ENCODE results near the gene RHBDL1.

Gene RHBDL1

GRCh38 chr16:662597-662996 is 12.9 kb upstream of the RHBDL1 start:
- H3K4me3 ChIP-seq (ENCODE audit: low read depth, low read length), result no peak overlapping the region
- DNase-seq (ENCODE audit: low read depth), result no peak
- TF ChIP-seq CTCF (IDR thresholded peaks at IDR 0.05; ENCODE audit: low read depth, low read length, missing control alignments), result no peak

- no peak for TF ChIP-seq CTCF (IDR thresholded peaks at IDR 0.05; ENCODE audit: low read depth, low read length, missing control alignments)
- no peak for DNase-seq (ENCODE audit: low read depth)
Measured at GRCh38 chr16:666572-666971, 8.9 kb upstream of the RHBDL1 start.

GRCh38 chr16:667113-667779 is 8.2 kb upstream of the RHBDL1 start:
- no peak for DNase-seq (ENCODE audit: low read depth)
- peak overlapping the region; percentile 15; the same call in 1 of the 2 replicates for H3K4me3 ChIP-seq (ENCODE audit: low read depth, low read length)
- no peak for TF ChIP-seq CTCF (IDR thresholded peaks at IDR 0.05; ENCODE audit: low read depth, low read length, missing control alignments)

More at GRCh38 chr16:666572-666971, 8.9 kb upstream of the RHBDL1 start:
- H3K4me3 ChIP-seq (ENCODE audit: low read depth, low read length), result no peak overlapping the region

GRCh38 chr16:667780-668518 is 7.5 kb upstream of the RHBDL1 start, which contains the start of gene RHOT2:
Gene RHOT2 (plus strand): TSS chr16:668132. CDS start chr16:668200, 68 bp downstream.
- peak within 1 kb of the TSS; percentile 73 for H3K4me3 ChIP-seq (ENCODE audit: low read depth, low read length)
- DNase-seq (ENCODE audit: low read depth), result peak; percentile 60
- TF ChIP-seq CTCF (IDR thresholded peaks at IDR 0.05; ENCODE audit: low read depth, low read length, missing control alignments), result peak; percentile 81

- DNase-seq (ENCODE audit: low read depth), result no peak
- peak overlapping the region; percentile 73 for H3K4me3 ChIP-seq (ENCODE audit: low read depth, low read length)
- no peak for TF ChIP-seq CTCF (IDR thresholded peaks at IDR 0.05; ENCODE audit: low read depth, low read length, missing control alignments)
Measured at GRCh38 chr16:668519-669171, 6.8 kb upstream of the RHBDL1 start.

- no peak overlapping the region for H3K4me3 ChIP-seq (ENCODE audit: low read depth, low read length)
- no peak for DNase-seq (ENCODE audit: low read depth)
- TF ChIP-seq CTCF (IDR thresholded peaks at IDR 0.05; ENCODE audit: low read depth, low read length, missing control alignments), result no peak
Measured at GRCh38 chr16:669666-670065, 5.8 kb upstream of the RHBDL1 start.

All from GM12864 (cell line).